NCI-H510A (cell line): ENCODE measurements around the gene TCF19.
A peak's percentile ranks its signal among the peaks of the same experiment; 100 is the strongest.

Source experiments
- DNase-seq: peaks from one replicate; lab custom pipeline; 2025; lab: John Stamatoyannopoulos, UW

The TCF19 gene, protein sequence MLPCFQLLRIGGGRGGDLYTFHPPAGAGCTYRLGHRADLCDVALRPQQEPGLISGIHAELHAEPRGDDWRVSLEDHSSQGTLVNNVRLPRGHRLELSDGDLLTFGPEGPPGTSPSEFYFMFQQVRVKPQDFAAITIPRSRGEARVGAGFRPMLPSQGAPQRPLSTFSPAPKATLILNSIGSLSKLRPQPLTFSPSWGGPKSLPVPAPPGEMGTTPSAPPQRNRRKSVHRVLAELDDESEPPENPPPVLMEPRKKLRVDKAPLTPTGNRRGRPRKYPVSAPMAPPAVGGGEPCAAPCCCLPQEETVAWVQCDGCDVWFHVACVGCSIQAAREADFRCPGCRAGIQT

DNA sequence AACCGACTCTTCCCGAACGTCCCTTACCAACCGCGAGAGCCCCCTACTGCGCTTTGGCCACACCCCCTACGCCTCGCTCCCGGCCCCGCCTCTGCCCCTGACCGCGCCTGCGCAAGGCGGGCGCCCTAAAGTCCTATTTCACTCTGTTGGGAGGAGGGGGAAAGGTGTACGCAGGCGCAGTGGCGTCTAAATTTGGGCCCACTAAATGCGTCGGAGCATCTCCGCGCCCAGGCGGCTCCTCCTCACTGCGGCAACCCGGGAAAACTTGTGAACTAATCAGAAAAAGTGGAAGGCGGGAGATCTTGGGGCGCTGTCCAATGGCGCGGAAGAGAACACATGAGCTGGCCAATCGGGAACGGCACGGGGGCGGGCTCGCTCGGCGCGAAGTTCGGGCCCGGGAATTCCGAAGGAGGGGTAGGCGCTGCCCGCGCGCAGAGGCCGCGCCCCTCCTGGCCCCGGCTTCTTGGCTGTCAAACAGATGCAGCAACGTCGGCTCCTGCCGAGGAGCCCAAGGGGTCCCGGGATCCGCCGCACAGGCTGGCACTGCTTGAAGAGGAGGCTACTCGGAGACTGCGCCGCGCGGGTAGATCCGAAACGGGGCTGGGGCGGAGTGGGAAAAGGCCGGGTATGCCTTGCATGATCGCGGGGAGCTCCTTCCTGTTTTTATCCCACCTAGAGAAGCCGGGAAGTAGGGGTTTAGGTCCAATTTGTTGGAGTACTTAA is at the start of gene TCF19:
TCF19 (plus strand) TSS at position 450 of the 723 bp plus-strand sequence. CDS start 881 bp downstream, outside the sequence.
- peak; percentile 98 for DNase-seq

DNA sequence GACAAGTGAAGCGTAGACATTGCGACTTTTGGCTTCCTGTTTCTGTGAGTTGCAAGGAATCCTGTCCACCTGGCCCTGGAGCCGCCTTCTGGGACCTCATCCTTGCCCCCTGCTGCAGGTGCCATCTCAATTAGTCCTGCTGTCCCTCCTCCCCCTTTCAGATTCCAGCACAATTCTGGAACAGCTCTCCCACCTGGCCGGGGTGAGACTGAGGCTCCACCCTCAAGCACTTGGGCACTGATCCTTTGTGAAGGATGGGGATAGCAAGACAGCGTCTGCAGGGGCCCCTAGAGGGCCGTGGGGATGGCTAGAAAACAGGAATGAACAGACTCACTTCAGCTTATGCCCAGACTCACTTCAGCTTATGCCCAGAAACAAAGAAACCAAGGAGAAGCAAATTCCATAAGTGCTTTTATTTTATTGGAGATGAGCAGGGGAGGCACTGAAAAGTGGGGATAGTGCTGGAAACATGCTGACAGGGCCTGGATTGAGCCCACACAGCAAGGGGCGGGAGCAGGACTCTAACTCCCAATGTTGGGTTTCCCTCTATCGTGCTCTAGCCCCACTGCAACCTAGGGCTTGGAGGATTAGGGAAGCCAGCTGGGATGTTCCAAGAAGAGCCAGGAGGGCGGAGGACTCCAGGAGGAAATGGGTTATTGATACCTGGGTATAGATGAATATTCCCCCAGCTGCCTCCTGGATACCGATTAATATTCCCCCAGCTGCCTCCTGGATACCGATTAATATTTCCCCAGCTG is 47.4 kb upstream of the TCF19 start:
- no peak for DNase-seq

DNA sequence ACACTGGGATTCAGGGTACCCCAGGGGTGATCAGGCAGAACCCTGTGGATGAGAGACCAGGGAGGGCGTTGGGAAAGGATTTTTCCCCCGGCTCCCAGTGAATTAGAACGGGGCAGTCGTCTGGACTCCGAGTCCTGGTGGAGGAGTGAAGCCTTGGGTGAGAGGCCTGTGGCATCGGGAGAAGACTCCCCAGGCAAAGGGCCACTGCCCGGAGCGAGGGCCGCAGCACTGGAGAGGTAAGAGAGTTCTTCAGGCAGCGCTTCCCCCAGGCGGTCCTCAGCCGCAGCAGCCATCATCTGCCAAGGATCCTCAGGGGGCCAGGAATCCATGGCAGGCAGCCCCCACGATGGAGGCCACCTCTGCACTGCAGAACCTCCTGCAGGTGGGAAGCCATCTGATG is 46.7 kb upstream of the TCF19 start:
- no peak for DNase-seq

DNA sequence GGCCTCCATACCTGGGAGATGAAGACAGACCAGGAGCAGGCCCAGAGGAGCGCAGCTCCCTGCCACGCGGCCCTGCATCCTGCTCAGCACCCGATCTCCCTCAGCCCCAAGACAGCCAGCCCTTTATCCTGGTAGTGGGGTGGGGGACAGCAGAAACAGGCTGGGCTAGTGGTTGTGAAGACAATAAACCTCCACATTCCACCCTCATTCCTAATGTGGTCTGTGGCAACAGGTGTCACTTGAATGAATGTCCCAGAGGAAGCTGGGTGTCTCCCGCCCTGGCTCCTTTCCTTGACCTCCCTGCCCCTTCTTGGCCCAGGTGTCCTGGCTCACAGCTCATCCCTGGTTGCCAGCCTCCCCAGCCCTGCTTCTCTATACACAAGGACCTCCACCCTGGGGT is 45.9 kb upstream of the TCF19 start, which contains the start of gene C6orf15:
C6orf15 (minus strand) TSS at position 98 of the 400 bp plus-strand sequence; CDS start at position 78, 20 bp downstream.
- DNase-seq = no peak

DNA sequence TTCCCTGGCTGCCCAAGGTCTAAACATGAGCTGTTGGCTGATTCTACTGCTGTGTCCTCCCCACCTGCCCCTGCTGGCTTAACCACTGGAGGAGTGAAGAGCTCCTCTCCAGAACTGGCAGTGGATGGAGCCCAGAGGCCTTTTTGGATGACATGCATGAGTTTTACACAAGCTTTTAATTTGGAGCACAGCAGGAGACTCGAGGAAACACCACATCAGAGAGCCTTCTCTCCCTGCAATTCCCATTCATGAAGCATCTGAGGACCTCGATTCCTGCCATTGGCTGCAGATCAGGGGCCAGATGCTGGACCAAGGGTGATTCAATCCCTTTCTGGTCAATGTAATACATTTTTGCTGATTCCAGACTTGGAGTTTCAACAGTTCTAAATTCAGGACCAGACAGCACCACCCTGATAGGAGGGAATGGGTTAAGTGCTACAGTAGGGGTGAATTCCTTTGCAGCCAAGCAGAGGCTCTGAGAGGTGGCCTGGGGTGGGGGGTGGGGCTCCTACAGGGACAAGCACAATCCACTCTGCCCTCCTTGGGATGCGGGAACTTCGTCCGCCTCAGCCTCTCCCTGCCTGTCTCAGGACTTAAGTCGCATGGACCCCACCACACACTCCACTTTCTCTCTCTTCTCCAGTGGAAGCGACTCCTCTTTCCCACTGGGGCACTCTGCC is 44.4 kb upstream of the TCF19 start:
- no peak for DNase-seq

DNA sequence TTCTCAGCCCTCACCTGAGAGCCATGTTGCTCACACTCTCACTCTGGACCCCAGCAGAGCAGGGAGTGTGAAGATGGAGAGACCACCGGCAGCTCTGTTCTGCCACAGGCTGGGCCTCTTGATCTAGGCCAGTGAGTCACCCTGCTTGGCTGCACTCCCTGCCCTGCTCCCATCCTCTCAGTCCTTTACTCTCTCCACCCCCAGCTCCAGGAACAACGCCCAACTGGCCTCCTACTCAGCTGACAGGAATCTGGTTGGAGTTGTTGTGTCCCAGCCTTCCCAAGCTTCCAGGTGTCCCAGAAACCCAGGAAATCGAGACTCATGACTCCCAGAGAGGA is 43.9 kb upstream of the TCF19 start, which contains the start of gene PSORS1C1:
PSORS1C1 (plus strand) TSS at position 260 of the 338 bp plus-strand sequence. CDS start 14,833 bp downstream, outside the sequence.
- DNase-seq = no peak

DNA sequence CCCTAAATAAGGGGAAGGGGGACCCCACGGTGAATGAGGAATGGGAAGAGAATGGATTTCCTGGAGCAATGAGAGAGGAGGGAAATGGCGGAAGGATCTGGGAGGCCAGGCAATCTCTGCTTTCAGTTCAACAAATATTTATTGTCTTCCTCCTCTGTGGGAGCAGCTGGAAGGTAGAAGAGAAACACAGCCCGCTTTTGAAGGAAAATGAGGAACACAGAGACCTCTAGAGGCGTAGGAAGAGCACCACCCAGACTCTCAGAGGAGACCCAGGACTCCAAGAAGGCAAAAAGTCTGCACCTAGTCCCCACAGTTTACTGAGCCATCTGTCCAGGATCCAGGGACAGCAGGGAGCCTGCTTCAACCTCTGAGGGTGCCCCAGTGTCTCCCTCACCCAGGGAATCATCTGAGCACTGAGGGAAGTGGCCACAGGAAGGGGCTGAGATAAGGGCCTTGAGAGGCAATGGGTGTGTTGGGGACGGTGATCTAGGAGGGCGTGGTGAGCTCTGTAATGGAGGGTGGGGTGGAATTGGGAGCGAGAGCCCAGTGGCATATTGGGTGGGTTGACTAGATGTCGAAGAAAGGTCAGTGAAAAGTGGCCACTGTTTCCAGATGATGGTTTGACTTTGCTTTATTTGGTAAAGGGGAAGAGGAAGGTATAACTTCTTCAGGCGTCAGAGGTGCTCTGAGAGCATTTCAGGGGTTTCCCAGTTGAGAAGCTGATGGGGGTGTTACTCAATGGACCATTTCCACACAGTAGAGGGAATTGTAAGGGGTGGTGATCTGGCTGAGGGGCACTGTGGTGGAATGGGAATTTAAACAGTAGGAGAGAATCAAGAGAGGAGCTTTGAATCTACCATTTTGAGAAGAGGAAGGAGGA is 43.2 kb upstream of the TCF19 start:
- DNase-seq = no peak

DNA sequence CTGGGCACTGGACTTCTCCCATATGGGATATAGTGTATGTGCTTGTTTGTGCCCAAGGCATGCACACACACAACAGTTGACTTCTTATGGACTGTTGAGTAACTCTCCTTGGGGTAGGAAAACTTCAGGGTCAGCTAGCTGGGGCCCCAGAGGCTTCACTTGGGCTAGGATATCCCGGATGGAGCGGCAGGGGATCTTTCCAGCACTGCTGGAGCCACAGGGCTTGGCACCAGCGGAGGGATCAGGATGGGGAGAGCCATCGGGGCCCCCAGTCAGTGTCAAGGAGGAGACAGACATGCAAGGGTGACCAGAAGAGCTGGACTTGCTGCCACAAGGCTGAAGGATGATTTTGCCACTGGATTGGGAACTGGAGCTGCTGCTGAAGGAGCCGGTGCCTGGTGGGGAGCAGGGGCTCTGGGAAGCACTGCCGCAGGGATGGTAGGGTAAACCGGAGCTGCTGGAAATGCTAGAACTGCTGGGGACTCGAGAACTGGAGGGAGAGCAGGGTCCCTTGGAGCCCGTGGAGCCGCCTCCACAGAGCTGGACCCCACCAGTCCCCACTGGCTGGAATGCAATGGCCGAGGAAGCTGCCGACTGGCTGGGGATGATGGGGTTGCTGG is 42.3 kb upstream of the TCF19 start:
- no peak for DNase-seq

DNA sequence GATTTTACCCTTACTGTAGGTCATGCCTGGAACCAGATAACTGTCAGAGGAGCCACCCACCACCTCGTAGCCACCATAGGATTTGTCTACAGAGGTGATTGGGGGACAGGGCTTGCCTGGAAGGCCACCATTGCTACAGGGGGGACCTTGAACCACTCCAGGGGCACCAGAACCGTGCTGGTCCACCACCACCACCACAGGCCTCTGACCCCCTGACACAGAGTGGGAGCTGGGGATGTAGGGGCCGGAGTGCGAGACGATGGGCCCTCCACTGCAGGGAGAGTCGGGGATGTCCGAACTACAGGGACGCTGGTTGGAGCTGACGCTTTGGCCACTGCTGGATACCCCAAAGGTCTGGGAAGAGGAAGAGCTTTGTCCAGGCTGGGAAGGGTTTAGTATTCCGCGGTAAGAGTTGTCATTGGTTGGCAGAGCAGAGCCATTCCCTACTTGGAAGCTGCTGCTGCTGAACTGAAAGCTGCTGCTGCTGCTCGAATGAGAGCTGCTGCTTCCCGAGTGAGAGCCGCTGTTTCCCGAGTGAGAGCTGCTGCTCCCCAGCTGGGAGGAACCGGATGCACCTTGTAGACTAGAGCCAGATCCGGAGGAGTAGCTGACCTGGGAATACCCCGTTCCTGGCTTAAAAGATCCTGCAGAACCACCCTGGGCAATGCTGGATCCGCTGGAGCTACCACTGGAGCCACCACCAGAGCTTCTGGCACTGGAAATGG is 41.6 kb upstream of the TCF19 start:
- no peak for DNase-seq

DNA sequence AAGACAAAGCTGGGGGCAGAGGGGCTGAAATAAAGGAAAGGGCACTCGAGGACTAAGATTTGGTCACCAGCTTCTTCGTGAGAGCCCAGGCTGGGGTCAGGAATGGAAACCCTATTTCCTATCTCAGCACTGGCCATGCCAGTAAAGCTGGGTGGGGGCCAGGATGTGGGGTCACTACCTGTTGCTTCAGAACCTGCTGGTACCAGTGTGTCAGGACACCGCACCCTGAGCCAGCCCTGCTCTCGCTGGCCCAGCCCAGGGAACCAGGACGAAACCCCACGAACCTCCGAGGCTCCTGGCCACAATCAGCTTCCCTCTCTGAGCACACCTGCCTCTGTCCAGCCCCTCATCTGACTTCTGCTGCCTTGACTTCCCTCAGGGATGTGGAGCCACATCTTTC is 40.2 kb upstream of the TCF19 start:
- DNase-seq = no peak

DNA sequence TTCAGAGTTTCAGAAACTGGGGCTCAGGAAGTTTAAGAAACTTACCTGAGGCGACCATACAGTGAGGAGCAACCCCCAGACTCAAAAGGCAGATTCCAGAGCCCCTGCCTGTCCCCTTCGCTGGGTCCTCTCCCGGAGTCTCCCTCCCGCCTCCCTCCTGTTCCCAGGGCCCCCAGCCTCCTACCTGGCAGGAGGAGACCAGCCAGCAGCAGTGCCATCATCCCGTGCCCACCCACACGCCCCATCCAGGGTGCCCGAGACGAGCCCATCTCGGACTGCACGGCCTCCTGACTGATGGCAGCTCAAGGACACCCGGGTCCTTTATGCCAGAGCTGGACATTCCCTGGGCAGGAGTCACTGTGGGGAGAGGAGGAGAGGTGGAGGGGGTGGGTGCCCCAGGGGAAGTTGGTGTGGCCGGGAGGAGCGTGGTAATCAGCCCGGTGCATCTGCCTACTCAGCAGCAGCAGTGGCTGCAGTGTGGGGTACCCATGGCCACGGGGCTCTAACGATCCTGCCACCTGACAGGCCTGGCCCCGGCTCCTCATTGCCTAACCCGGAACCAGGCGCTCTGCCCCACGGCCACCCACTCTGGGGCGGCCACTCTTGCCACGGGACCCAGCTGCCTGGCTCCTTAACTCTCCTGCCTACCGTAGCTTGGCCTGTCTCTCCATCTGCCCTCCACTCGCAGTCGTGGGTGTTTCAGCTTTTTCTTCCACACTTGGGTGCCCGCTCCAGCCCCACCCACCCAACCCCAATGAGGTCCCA is 38.1 kb upstream of the TCF19 start, which contains the start of gene CDSN:
CDSN (minus strand) TSS at position 296 of the 765 bp plus-strand sequence; CDS start at position 269, 27 bp downstream.
- no peak for DNase-seq

DNA sequence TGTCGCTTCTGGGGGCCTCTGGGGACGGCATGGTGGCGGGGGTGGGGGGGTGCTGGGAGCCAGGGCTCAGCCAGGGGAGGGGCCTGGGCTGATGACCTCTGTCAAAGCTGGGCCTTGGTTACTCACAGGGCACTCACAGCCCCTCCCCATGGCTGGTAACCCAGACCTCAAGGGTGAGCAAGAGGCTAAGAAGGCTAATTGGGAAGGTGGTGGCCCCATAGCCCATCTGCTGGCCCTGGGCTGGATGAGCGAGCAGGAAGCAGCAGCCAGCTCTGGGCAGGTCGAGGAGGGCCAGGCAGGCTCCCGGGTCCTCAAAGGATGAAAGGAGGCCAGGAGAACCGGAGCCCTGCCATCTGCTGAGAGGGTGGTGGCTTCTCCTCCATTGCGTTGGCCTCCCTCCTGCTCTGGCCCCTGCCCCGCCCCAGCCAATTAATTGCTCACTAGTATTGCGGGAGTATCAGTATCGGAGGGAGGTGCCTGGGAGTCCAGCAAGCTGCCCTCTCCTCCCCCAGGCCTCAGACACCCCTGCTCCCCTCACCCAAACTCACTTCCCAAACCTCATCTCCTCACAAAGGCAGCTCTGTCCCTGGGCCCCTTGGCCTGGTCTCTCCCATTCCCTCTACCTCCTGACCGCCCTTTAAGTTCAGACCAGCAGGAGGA is 37.1 kb upstream of the TCF19 start:
- no peak for DNase-seq

DNA sequence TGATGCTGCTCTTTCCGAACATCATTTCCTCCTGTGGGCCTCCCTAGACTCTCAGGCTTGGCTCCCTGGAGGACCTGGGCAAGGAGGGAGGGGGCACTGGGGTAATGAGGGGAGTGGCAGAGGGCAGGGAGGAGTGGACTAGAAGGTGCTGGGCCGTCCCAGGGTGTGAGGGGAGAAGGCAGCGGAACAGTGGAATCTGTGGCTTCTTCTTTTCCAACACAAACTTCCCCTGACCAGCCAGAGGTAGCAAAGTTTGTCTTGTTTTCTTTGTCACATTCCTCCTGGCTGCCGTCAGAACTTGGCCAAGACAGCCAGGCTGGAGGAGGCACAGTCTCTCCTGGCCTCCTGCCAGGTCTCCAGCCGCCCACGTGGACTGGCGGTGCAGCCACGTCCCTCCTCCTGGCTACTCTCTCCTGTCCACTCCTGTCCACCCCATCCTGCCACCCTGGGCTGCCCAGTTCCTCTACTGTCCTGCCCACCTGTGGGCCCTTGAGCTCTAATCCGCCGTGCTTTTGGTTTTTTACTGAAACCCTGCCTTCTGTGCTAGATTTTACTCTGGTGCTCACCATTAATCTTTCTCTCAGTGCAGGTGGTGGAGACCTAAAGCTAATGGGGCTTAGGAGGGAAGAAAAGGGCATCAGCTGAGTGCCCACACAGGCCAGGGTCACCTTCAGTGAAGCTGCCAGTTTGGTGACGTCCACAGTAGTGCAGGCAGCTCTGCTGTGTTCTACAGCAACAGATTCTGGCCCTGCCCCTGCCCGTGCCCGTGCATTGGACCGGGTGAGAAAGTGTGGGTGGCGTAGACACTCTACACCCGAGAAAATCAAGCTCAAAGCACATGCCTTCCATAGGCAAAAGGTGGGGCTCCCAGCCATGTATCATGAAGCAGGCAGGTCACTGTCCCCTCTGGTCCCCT is 35.3 kb upstream of the TCF19 start:
- DNase-seq = no peak

DNA sequence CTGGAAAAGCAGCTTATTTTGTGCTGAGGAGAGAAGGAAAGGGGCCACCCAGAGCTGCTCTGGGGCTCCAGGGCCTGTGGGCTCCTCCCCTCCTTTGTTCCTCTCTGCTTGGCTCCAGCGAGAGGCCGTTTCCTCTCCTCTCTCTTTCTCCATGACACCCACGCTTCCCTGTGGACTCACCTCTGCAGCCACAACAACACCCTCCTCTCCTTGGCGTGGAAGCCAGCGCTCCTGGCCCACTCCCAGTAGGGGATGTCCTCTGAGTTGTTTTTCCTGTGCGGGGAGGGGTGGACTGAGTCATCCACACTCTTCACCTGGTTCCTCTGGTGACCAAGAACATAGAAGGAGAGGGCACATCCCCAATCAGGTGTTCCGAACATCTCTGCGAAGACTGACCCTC is 33.2 kb upstream of the TCF19 start:
- DNase-seq = no peak

DNA sequence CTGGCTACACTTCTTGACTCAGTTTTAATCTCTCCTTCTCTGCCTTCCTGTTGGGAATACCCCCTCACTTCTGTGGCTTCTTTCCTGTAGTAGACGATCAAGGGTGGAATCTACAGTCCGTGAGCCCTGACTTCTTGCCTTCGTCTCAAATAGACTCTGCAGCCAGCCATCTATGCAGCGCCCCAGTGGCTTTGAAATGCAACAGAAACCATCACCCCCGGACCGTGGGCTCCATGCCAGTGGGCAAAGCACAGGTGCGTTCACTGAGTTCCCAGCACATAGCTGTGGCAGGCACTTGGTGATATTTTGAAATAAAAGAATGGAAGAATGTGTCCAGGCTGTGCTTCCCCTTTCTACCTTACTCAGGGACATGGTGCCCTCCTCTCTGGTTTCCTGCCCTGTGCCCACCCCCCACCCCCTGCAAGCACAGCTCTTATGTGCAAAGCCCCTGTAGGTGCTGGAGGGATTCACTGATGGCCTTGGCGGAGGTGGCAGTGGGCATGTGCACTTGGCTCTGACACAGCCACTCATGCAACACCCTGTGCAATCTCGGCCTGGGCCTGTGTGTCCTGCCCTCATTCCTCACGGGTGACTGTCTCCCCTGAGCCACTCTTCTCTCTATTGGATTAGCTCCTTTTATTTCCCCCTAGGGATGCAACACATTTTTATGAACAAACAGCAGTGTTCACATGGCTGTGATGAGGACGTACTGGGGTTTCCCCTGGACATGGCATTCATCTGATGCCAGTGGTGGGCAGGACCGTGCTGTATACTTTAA is 32.6 kb upstream of the TCF19 start:
- no peak for DNase-seq

DNA sequence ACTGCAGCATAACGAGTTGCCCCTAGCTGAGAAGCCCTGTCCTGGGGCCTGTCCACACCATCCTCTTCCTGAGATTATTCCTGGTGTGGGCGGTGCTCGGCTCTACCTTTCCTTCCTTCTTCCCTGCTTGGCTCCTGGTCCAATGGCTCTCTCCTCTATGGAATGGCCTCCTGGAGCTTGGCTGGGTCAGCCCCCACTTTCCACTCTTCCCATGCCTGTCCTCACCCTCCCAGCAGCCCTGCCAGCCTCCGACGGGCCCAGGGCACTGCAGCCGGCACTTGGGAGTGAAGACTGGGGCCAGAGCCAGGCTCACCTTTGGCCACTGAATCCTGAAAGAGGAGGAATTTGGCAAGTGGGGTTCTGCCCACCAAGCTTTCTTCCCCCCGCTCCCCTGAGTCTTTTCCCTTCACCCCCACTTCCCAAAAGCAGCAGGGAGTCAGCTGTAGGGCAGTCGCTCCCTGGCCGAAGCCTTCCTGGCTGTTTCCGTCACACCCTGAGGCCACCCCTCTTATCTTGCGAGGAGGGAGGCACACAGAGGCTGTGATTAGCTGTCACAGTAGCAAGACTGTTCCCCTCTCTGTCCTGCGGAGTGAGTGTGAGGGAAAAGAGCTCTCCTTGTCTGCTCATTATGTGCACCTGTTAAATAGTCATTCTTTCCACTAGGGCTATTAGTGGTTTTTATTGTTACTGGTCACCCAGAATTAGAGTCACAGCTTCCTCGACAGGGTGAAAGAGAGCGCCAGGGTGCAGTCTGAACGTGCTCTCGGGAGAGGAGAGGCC is 31.8 kb upstream of the TCF19 start:
- DNase-seq = no peak
